ENCODE results near the gene SEMA3C. TPM values are rescaled to one million over a fixed set of nuclear protein-coding genes. Genes with fewer than 3 reads are reported as not detected.

SEMA3C gene
- total RNA-seq, 6 donors from 2014 or later, result 30.7 to 81.7 (median 50.1) TPM

DNA sequence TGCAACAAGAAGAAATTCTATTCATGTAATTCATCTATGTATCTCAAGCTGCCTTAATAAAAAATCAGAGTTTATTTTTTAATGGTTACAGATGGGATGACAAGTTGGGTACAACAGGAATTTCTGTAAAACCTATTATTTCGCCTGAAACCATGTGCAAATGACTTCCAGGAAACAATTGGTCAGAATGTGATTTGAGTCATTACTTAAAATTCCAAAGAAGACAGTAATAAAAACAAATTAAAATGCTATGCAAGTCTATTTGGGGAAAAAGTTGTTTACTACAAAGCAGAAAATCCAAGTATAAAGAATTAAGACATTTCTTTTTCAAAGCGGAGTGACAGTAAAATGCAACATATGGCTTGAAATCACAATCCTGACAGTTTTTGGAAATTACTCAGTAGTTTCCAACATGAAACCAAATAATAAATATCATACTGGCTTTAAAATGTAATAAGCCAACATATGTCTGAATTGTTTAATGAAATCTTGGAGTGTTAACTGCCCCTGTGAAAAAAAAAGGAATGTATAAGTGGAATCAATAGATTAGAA, 41.5 kb upstream of the SEMA3C start:
- DNase-seq, result no peak
- ATAC-seq (ENCODE audit: low FRiP score in 2 of 2), result no peak
- H3K9me3 ChIP-seq, result no peaks in the 10 kb centered on the region
- TF ChIP-seq EP300 (IDR thresholded peaks at IDR 0.05) (no peak), POLR2AphosphoS5 (IDR thresholded peaks at IDR 0.05) (no peak), POLR2A (IDR thresholded peaks at IDR 0.05) (no peak)
- TF ChIP-seq, protein P1, sequence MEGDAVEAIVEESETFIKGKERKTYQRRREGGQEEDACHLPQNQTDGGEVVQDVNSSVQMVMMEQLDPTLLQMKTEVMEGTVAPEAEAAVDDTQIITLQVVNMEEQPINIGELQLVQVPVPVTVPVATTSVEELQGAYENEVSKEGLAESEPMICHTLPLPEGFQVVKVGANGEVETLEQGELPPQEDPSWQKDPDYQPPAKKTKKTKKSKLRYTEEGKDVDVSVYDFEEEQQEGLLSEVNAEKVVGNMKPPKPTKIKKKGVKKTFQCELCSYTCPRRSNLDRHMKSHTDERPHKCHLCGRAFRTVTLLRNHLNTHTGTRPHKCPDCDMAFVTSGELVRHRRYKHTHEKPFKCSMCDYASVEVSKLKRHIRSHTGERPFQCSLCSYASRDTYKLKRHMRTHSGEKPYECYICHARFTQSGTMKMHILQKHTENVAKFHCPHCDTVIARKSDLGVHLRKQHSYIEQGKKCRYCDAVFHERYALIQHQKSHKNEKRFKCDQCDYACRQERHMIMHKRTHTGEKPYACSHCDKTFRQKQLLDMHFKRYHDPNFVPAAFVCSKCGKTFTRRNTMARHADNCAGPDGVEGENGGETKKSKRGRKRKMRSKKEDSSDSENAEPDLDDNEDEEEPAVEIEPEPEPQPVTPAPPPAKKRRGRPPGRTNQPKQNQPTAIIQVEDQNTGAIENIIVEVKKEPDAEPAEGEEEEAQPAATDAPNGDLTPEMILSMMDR (IDR thresholded peaks at IDR 0.05), result no peak
- H3K27ac ChIP-seq, result no peak overlapping the region
- no peaks in the 10 kb centered on the region for H3K36me3 ChIP-seq
- 79 to 96% methylated on average over 2 of the region's 2 CpGs for WGBS, 2 donors
- H3K4me1 ChIP-seq, result no peaks in the 10 kb centered on the region
- no peak overlapping the region for H3K4me3 ChIP-seq
- H3K27me3 ChIP-seq, result no peaks in the 10 kb centered on the region

DNA sequence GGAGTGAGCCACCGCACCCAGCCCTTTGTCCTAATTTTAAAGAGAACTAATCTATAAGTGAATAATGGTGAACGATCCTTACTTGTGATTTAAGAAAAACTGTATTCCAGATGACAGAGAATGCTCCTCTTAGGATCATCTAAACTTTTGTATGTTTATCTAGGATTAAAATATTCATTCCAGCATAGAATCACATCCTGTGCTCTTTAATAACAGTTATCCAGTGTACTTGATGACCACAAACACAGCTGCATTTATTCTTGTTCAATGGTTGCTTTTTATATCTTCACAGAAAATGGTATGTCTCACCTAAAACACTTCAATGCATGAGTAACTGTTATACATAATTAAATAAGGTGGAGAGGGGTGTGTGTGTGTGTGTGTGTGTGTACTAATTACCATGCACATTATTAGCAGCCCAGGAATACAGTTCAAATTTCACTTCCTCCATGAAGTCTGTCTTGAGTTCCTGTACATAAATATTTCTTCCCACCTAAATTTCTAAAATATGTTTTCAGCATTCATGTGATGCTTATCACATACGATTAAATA, 38.5 kb upstream of the SEMA3C start:
- TF ChIP-seq POLR2AphosphoS5 (IDR thresholded peaks at IDR 0.05) (no peak), POLR2A (IDR thresholded peaks at IDR 0.05) (no peak), EP300 (IDR thresholded peaks at IDR 0.05) (no peak)
- TF ChIP-seq, protein P1 (IDR thresholded peaks at IDR 0.05), result no peak
- Histone ChIP-seq H3K4me1 (no peaks in the 10 kb centered on the region), H3K4me3 (no peak overlapping the region), H3K27me3 (no peaks in the 10 kb centered on the region), H3K36me3 (no peaks in the 10 kb centered on the region), H3K9me3 (no peaks in the 10 kb centered on the region), H3K27ac (no peak overlapping the region)
- DNase-seq, result no peak
- ATAC-seq (ENCODE audit: low FRiP score in 2 of 2), result no peak
- 78 to 82% methylated on average over 3 of the region's 3 CpGs for WGBS, 2 donors

DNA sequence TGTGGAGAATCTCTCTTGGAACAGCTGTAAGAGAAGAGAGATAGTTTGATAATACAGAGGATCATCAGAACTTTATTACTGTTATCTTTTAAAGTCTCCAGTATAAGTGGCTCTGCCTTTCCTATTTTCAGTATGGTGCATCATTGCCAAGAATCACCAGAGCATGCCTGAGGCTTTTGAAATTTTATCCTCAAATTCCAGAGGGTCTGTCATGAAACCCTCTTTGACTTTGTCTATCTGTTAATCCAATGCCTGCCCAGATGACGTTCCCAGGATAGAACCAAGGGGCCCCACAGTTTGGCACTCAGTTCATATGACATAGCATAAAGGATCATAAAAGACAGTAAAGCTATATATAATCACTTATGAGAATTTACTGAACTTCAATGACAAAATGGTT, 35.3 kb upstream of the SEMA3C start:
- TF ChIP-seq, protein P1 (IDR thresholded peaks at IDR 0.05), result no peak
- TF ChIP-seq POLR2A (IDR thresholded peaks at IDR 0.05) (no peak), POLR2AphosphoS5 (IDR thresholded peaks at IDR 0.05) (no peak)
- 78 to 90% methylated on average over 1 of the region's 1 CpG for WGBS, 2 donors
- no peaks in the 10 kb centered on the region for H3K36me3 ChIP-seq
- no peak overlapping the region for H3K4me3 ChIP-seq
- H3K4me1 ChIP-seq, result no peaks in the 10 kb centered on the region
- no peak for ATAC-seq (ENCODE audit: low FRiP score in 2 of 2)
- H3K27me3 ChIP-seq, result no peaks in the 10 kb centered on the region
- DNase-seq, result no peak
- H3K9me3 ChIP-seq, result no peaks in the 10 kb centered on the region
- H3K27ac ChIP-seq, result no peak overlapping the region

DNA sequence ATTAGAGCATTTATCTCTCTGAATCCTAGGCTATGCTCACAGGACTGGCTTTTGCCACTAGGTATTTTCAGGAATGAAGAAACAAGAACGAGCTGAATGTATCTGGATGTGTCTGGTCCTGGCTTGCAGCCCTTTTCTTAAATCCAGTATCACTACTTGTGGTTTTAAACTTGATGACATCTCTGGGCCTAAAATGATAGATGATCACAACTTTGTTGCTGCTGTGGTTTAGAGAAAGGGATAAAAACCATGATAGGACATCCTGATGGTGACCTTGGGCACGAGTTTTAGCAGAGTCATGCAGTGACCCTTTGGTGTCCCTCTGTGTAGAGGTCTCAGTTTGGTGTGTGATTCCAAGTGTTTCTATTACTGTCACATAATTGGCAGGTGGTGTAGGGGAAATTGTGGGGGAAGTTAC, 31.7 kb upstream of the SEMA3C start:
- ATAC-seq (ENCODE audit: low FRiP score in 2 of 2) (no peak), DNase-seq (no peak)
- H3K9me3 ChIP-seq, result no peaks in the 10 kb centered on the region
- no peaks in the 10 kb centered on the region for H3K4me1 ChIP-seq
- no peaks in the 10 kb centered on the region for H3K27me3 ChIP-seq
- H3K27ac ChIP-seq, result no peak overlapping the region
- TF ChIP-seq EP300 (IDR thresholded peaks at IDR 0.05), result no peak
- no peak for TF ChIP-seq POLR2A (IDR thresholded peaks at IDR 0.05)
- TF ChIP-seq, protein P1 (IDR thresholded peaks at IDR 0.05), result no peak
- no peak for TF ChIP-seq POLR2AphosphoS5 (IDR thresholded peaks at IDR 0.05)
- 41 to 42% methylated on average over 2 of the region's 2 CpGs for WGBS, 2 donors
- no peak overlapping the region for H3K4me3 ChIP-seq
- H3K36me3 ChIP-seq, result no peaks in the 10 kb centered on the region

DNA sequence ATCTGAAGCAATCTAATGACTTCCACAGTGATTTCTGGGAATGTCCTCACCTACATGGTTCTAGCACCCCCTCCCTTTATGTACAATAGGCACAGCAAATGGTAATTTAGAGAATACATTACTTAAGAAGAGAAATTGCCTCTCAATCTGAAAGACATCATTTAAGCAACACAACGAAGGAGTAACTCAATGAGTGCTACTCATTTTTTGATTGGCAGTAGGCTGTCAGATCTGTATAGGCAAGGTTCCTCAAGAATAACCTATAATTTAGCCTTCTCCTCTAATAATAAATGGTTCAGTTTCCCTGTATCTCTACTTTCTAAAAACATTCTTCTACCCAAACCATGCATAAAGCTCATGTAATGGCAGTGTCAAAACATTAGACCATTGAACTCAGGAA, 30.6 kb upstream of the SEMA3C start:
- DNase-seq, result no peak
- no peak for TF ChIP-seq EP300 (IDR thresholded peaks at IDR 0.05)
- no peak for TF ChIP-seq POLR2A (IDR thresholded peaks at IDR 0.05)
- no peak for TF ChIP-seq POLR2AphosphoS5 (IDR thresholded peaks at IDR 0.05)
- TF ChIP-seq, protein P1 (IDR thresholded peaks at IDR 0.05), result no peak
- 81 to 82% methylated on average over 1 of the region's 1 CpG for WGBS, 2 donors
- Histone ChIP-seq H3K9me3 (no peaks in the 10 kb centered on the region), H3K36me3 (no peaks in the 10 kb centered on the region), H3K27ac (no peak overlapping the region), H3K27me3 (no peaks in the 10 kb centered on the region), H3K4me1 (no peaks in the 10 kb centered on the region), H3K4me3 (no peak overlapping the region)
- no peak for ATAC-seq (ENCODE audit: low FRiP score in 2 of 2)

Data from upper lobe of left lung (tissue), 6 donors.